SU-DHL-6 (cell line): ENCODE data around the gene SLC25A34.

Experiments
- EZH2phosphoT487 ChIP-seq: fragments of 200-600 bp; sonication (generic), shearing (Covaris generic); conservative IDR thresholded peaks from 2 replicates; pipeline ENCODE4 v1.6.1; 2018; ENCODE audit warnings: mild to moderate bottlenecking, antibody characterized with exemption, low read length, moderate library complexity, mixed read lengths
- TF ChIP-seq, protein P1 (sequence below): fragments of 200-600 bp; sonication (generic); IDR thresholded peaks from one replicate; pipeline ENCODE4 v1.5.1; 2017; ENCODE audit warnings: antibody characterized with exemption, mild to moderate bottlenecking, low read length, moderate library complexity; ENCODE audit not compliant: insufficient read depth, poor library complexity, severe bottlenecking

DNA sequence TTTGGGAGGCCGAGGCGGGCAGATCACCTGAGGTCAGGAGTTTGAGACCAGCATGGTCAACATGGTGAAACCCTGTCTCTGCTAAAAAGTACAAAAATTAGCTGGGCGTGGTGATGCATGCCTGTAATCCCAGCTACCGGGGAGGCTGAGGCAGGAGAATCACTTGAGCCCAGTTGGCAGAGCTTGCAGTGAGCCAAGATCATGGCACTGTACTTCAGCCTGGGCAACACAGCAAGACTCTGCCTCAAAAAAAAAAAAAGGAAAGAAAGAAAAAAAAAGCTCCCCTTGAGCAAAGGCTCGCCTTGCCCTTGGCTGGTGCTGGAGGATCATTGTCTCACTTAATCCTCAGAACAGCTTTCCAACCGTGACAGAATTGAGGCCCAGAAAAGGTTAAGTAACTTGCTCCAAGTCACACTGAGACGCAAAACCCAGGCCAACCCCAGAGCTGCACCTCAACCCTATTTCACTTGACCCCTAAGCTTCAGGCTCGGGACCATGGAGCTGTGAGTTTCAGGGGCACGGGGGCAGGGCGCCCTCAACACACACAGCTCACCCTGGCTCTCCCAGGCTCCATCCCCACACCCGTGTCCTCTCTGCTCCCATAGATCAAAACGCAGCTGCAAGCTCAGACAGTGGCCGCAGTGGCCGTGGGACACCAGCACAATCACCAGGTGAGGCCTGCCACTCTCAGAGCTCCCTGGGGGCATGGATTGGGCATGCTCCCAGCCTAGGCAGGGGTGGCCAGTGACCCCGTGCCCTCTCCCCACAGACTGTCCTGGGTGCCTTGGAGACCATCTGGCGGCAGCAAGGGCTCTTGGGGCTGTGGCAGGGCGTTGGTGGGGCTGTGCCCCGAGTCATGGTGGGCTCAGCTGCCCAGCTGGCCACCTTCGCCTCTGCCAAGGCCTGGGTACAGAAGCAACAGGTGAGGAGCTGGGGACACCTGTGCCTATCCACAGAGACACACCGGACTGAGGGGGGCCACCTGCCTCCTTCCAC, 1.6 kb downstream of the SLC25A34 start:
- TF ChIP-seq, protein P1, sequence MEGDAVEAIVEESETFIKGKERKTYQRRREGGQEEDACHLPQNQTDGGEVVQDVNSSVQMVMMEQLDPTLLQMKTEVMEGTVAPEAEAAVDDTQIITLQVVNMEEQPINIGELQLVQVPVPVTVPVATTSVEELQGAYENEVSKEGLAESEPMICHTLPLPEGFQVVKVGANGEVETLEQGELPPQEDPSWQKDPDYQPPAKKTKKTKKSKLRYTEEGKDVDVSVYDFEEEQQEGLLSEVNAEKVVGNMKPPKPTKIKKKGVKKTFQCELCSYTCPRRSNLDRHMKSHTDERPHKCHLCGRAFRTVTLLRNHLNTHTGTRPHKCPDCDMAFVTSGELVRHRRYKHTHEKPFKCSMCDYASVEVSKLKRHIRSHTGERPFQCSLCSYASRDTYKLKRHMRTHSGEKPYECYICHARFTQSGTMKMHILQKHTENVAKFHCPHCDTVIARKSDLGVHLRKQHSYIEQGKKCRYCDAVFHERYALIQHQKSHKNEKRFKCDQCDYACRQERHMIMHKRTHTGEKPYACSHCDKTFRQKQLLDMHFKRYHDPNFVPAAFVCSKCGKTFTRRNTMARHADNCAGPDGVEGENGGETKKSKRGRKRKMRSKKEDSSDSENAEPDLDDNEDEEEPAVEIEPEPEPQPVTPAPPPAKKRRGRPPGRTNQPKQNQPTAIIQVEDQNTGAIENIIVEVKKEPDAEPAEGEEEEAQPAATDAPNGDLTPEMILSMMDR: no peak
- TF ChIP-seq EZH2phosphoT487: no peak
